ENCODE data around the gene RCAN3.

Gene RCAN3

DNA sequence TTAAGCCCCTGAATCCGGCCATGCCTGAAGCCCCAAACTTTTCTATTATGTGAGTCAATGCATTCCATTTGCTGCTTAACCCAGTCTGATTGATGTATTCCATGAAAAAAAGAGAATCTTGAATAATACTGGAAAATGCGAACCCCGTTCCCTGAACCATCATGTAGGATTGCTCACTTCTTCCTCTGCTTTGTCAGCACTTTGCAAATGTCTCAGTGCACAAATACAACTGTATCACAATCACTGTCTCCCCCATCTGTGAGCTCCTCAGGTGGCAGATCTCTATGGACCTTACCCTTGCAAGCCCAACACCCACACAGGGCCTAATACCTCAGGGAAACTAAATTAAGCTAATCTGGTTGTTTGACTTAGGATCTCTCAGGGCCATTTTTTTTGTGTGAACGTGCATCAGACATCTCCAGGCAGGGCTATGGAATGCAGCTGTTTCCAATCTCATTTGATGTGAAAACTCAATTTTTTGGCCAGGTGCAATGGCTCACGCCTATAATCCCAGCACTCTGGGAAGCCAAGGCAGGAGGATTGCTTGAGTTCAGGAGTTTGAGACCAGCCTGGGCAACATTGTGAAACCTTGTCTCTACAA, 2.1 kb upstream of the RCAN3 start:
- no peak overlapping the region for H3K27ac ChIP-seq (ENCODE audit: poor library complexity, severe bottlenecking)

DNA sequence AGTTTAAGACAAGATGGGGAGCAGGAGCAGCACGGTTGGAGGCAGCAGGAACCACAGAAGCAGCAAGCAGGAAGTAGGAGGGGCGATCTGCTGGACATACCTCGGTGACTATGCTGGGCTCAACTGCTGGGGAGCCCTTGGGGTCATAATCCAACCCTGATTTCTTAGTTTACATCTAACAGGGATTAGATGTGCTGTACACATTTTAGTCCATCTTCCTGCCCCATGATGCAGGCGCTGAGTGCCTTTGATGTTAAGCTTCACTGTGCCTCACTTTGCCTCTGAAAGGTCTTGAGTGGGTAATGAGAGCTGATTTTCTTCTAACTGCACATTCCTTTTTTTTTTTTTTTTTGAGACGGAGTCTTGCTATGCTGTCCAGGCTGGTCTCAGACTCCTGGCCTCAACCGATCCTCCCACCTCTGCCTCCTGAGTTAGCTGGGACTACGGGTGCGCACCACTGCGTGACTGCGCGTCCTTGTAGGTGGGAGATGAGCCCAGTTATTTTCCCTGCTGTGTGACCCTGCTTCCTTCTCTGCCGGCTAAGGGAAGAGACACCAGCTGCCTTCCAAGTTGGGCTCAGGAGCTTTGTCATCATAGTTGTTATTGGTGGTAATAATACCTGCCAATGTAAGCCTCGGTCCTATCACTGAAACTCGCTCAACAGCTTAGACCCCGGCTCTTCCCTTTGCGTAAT, 1.1 kb upstream of the RCAN3 start:
- DNase-seq (ENCODE audit: low spot score) (no peak), ATAC-seq (ENCODE audit: low read depth) (no peak; the same call in 2 of the 3 replicates)
- no peaks in the 10 kb centered on the region for H3K27me3 ChIP-seq (ENCODE audit: insufficient read depth, poor library complexity, severe bottlenecking)
- no peaks in the 10 kb centered on the region for H3K36me3 ChIP-seq (ENCODE audit: low read depth)
- peaks cover 12% of the 10 kb centered on the region for H3K4me1 ChIP-seq (ENCODE audit: insufficient read depth, poor library complexity, severe bottlenecking)
- peak overlapping the region; percentile 52 for H3K4me3 ChIP-seq (ENCODE audit: severe bottlenecking)
- H3K27ac ChIP-seq (ENCODE audit: poor library complexity, severe bottlenecking) = peak overlapping the region; percentile 60
- no peaks in the 10 kb centered on the region for H3K9me3 ChIP-seq (ENCODE audit: severe bottlenecking)
- TF ChIP-seq, protein P1, sequence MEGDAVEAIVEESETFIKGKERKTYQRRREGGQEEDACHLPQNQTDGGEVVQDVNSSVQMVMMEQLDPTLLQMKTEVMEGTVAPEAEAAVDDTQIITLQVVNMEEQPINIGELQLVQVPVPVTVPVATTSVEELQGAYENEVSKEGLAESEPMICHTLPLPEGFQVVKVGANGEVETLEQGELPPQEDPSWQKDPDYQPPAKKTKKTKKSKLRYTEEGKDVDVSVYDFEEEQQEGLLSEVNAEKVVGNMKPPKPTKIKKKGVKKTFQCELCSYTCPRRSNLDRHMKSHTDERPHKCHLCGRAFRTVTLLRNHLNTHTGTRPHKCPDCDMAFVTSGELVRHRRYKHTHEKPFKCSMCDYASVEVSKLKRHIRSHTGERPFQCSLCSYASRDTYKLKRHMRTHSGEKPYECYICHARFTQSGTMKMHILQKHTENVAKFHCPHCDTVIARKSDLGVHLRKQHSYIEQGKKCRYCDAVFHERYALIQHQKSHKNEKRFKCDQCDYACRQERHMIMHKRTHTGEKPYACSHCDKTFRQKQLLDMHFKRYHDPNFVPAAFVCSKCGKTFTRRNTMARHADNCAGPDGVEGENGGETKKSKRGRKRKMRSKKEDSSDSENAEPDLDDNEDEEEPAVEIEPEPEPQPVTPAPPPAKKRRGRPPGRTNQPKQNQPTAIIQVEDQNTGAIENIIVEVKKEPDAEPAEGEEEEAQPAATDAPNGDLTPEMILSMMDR (IDR thresholded peaks at IDR 0.05; ENCODE audit: poor library complexity, severe bottlenecking) = no peak

More for the DNA sequence above, 2.1 kb upstream of the RCAN3 start:
- DNase-seq (ENCODE audit: low spot score) (no peak), ATAC-seq (ENCODE audit: low read depth) (no peak)
- H3K9me3 ChIP-seq (ENCODE audit: severe bottlenecking) = no peaks in the 10 kb centered on the region
- TF ChIP-seq, protein P1 (IDR thresholded peaks at IDR 0.05; ENCODE audit: poor library complexity, severe bottlenecking) = no peak
- H3K4me3 ChIP-seq (ENCODE audit: severe bottlenecking) = no peak overlapping the region
- peaks cover 12% of the 10 kb centered on the region for H3K4me1 ChIP-seq (ENCODE audit: insufficient read depth, poor library complexity, severe bottlenecking)
- H3K27me3 ChIP-seq (ENCODE audit: insufficient read depth, poor library complexity, severe bottlenecking) = no peaks in the 10 kb centered on the region
- H3K36me3 ChIP-seq (ENCODE audit: low read depth) = no peaks in the 10 kb centered on the region

- peak overlapping the region; percentile 60 for H3K27ac ChIP-seq (ENCODE audit: poor library complexity, severe bottlenecking)
Observed at GRCh38 chr1:24502065-24502708, 449 bp upstream of the RCAN3 start.

DNA sequence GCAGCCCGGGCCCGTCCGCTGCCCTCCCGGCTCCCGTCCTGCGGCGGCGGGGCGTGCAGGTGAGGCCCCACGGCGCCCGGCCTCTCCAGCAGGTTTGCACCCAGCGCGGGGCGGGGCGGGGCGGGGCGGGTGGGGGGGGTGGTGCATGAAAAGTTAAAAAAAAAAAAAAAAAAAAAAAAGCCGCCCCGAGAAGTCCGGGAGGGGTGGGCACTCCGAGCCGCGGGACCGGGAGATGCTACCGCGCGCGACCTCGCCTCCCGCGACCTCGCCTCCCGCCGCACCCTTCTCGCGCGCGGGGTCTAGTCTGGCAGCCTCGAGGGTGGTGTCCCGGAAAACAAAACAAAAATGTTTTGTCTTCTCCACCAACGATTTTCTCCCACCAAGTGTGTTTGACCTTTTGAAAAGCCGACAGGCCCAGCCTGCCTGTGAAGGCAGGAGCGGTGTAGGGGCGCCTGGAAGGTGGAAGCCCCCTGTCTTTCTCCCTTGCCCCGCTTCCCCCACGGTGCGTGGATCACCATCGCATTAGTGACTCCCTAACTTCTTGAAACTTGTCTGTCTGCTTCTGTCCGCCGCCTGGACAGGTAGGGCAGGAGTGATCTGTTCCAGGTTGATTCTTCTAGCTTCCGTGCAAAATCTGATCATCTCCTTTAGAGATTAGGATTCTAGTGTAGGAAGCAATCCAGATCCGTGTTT, 569 bp downstream of the RCAN3 start:
- no peak for DNase-seq (ENCODE audit: low spot score)

More at GRCh38 chr1:24502065-24502708, 449 bp upstream of the RCAN3 start:
- TF ChIP-seq, protein P1 (IDR thresholded peaks at IDR 0.05; ENCODE audit: poor library complexity, severe bottlenecking) = no peak
- DNase-seq (ENCODE audit: low spot score) = peak; percentile 78
- ATAC-seq (ENCODE audit: low read depth) = peak; percentile 77
- peaks cover 12% of the 10 kb centered on the region for H3K4me1 ChIP-seq (ENCODE audit: insufficient read depth, poor library complexity, severe bottlenecking)
- no peaks in the 10 kb centered on the region for H3K9me3 ChIP-seq (ENCODE audit: severe bottlenecking)
- no peaks in the 10 kb centered on the region for H3K27me3 ChIP-seq (ENCODE audit: insufficient read depth, poor library complexity, severe bottlenecking)
- no peaks in the 10 kb centered on the region for H3K36me3 ChIP-seq (ENCODE audit: low read depth)
- peak overlapping the region; percentile 52 for H3K4me3 ChIP-seq (ENCODE audit: severe bottlenecking)

More for the DNA sequence above, 569 bp downstream of the RCAN3 start:
- H3K9me3 ChIP-seq (ENCODE audit: severe bottlenecking) = no peaks in the 10 kb centered on the region
- peak overlapping the region; percentile 60 for H3K27ac ChIP-seq (ENCODE audit: poor library complexity, severe bottlenecking)
- H3K36me3 ChIP-seq (ENCODE audit: low read depth) = no peaks in the 10 kb centered on the region
- H3K4me3 ChIP-seq (ENCODE audit: severe bottlenecking) = peak overlapping the region; percentile 52
- H3K4me1 ChIP-seq (ENCODE audit: insufficient read depth, poor library complexity, severe bottlenecking) = peaks cover 12% of the 10 kb centered on the region
- no peaks in the 10 kb centered on the region for H3K27me3 ChIP-seq (ENCODE audit: insufficient read depth, poor library complexity, severe bottlenecking)
- TF ChIP-seq, protein P1 (IDR thresholded peaks at IDR 0.05; ENCODE audit: poor library complexity, severe bottlenecking) = no peak
- ATAC-seq (ENCODE audit: low read depth) = 0 out of 3 replicates have a peak, but pooled peaks have one; percentile 6

All from RWPE2 (cell line).